Lung (tissue), 12 donors: ENCODE results near the gene ZNF506. TPM values are rescaled to one million over a fixed set of nuclear protein-coding genes. Genes with fewer than 3 reads are reported as not detected.
"Not testable (repeated sequence)": the region's sequence is repeated elsewhere in the genome, so short reads cannot be mapped to it uniquely, and the experiment has no call there.

Experiments used
- ATAC-seq: fragments of 200-7000 bp; cut with Tn5 transposase; one replicate; pipeline ENCODE4 v1.9.1; 2020; ENCODE audit warnings: moderate number of reproducible peaks; ENCODE audit not compliant: insufficient read depth, low FRiP score
- DNase-seq, 3 donors: peaks; one replicate each; pipeline ENCODE4 v3.0.0-alpha.2; 2013 to 2017
- H3K27ac ChIP-seq, 2 donors: one replicate each; pipeline ENCODE4 v1.5.1; 2013; ENCODE audit warnings: mild to moderate bottlenecking in 2 of 2, moderate library complexity in 2 of 2, control low read depth in 1 of 2, inconsistent platforms in 1 of 2, low read depth in 1 of 2, low read length in 1 of 2
- H3K27me3 ChIP-seq, 3 donors: one replicate each; pipeline ENCODE4 v1.5.1; 2013; ENCODE audit warnings: low read length in 2 of 3; ENCODE audit not compliant: control insufficient read depth in 3 of 3, insufficient read depth in 3 of 3
- H3K36me3 ChIP-seq, 4 donors: one replicate each; pipeline ENCODE4 v1.5.1; 2013; ENCODE audit warnings: low read length in 4 of 4, mild to moderate bottlenecking in 1 of 4, moderate library complexity in 1 of 4; ENCODE audit not compliant: control insufficient read depth in 4 of 4, insufficient read depth in 4 of 4
- H3K4me1 ChIP-seq, 5 donors: one replicate each; pipeline ENCODE4 v1.5.1; 2013; ENCODE audit warnings: low read length in 5 of 5, mild to moderate bottlenecking in 2 of 5, moderate library complexity in 1 of 5; ENCODE audit not compliant: control insufficient read depth in 5 of 5, insufficient read depth in 5 of 5
- H3K4me3 ChIP-seq: one replicate; pipeline ENCODE4 v1.5.1; 2013; ENCODE audit warnings: mild to moderate bottlenecking, control low read depth, moderate library complexity
- H3K9ac ChIP-seq, 2 donors: one replicate each; pipeline ENCODE4 v1.5.1; 2013; ENCODE audit warnings: low read length in 2 of 2, control low read depth in 1 of 2; ENCODE audit not compliant: insufficient read depth in 1 of 2
- H3K9me3 ChIP-seq, 4 donors: one replicate each; pipeline ENCODE4 v1.5.1; 2013; ENCODE audit warnings: low read length in 3 of 4, mild to moderate bottlenecking in 1 of 4, moderate library complexity in 1 of 4; ENCODE audit not compliant: control insufficient read depth in 4 of 4, insufficient read depth in 3 of 4
- WGBS, 2 donors: extraction: QIAGEN DNeasy Blood & Tissue Kit; methylation state at CpG; one replicate each; pipeline ENCODE4 v1.1.7; 2013; 5-methylcytosine and 5-hydroxymethylcytosine counted together
- polyA plus RNA-seq, 2 donors: library from polyadenylated mRNA; stranded (reverse); fragments of 200-250 nt; gene quantifications; one replicate each; pipeline ENCODE4 v1.2.1, GENCODE V29; 2013
- total RNA-seq, 2 donors: library from RNA; depleted of rRNA in 1 of 2; stranded (reverse); fragments of >200 nt in 1 of 2; gene quantifications; one replicate each; pipeline ENCODE4 v1.2.1, GENCODE V29; 2014 to 2021
- TF ChIP-seq, protein P1 (sequence below): IDR thresholded peaks from 2 replicates; pipeline ENCODE4 v1.5.1; 2012; ENCODE audit warnings: mild to moderate bottlenecking; ENCODE audit errors: control extremely low read depth, extremely low read depth
- donor health status: control.
- donor health status: control.
- donor health status: Bipolar disorder and iron deficiency.
- donor health status: healthy.
- donor health status: DM: yes; HTN: yes; CAD: no.

ZNF506 gene
- total and polyA plus RNA-seq, 4 donors = 4.6 to 59.4 (median 12.1) TPM

DNA sequence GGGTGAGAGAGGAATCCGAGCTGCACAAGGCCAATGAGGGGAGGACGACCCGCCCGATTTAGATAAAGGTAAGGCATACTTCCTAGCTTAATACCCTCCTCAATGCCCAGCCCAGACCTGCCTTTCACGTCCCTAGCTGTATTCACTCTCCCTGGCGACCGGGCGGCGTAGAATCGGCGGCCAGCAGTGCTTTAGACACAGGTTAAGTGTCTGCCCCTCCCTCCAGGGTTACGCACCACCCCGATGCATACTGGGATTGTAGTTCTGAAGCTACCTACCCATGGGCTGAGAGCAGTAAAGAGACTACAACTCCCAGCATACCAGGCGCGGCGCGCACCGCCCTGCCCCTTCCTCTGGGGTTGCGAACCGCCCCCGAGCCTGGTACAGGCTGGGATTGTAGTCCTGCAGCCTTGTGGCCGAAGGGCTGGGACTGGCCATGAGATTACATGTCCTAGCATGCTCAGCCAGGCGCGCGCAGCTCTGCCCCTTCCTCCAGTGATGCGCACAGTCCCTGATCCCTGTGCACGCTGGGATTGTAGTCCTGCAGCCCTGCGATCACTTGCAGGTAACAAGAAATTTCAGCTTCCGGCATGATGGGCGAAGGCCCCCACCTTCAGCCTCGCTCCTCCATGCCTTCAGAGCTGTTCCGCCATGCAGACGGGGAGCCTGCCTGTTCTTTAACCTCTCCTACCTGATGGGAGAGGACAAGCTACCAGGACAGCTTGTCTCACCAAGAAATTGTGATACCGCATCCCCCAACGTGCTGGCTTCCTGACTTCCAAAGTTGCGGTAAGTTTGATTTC lies 45.1 kb downstream of the ZNF506 start:
- WGBS, 2 donors = 0 to 1% methylated on average over 36 of the region's 36 CpGs
- TF ChIP-seq, protein P1, sequence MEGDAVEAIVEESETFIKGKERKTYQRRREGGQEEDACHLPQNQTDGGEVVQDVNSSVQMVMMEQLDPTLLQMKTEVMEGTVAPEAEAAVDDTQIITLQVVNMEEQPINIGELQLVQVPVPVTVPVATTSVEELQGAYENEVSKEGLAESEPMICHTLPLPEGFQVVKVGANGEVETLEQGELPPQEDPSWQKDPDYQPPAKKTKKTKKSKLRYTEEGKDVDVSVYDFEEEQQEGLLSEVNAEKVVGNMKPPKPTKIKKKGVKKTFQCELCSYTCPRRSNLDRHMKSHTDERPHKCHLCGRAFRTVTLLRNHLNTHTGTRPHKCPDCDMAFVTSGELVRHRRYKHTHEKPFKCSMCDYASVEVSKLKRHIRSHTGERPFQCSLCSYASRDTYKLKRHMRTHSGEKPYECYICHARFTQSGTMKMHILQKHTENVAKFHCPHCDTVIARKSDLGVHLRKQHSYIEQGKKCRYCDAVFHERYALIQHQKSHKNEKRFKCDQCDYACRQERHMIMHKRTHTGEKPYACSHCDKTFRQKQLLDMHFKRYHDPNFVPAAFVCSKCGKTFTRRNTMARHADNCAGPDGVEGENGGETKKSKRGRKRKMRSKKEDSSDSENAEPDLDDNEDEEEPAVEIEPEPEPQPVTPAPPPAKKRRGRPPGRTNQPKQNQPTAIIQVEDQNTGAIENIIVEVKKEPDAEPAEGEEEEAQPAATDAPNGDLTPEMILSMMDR = no peak
- Histone ChIP-seq H3K9me3 (peaks cover 0 to 2% (median 0%) of the 10 kb centered on the region in 4 donors), H3K27me3 (no peaks in the 10 kb centered on the region), H3K27ac (peak overlapping the region; percentile 66 to 73), H3K4me3 (peak overlapping the region; percentile 75), H3K36me3 (no peaks in the 10 kb centered on the region), H3K9ac (peak overlapping the region; percentile 89 to 95), H3K4me1 (peaks cover 0 to 18% (median 7%) of the 10 kb centered on the region in 5 donors)
- DNase-seq (peak; percentile 98 to 99 (median 98)), ATAC-seq (peak; percentile 100)

DNA sequence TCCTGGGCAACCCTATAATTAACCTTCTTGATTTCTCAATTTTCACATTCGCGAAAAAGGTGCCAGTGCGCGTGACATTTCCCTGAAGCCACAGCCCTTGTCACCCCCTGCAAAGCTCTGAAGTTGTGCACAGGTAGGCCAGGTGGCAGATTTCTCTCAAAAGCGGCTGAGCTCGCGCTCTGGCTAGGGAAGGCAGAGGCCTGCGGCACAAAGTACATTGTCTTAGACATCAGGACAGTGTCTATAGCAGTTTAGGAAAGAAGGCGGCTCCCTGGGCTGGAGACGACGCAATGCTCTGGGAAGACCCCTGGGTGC lies 45.7 kb downstream of the ZNF506 start:
- H3K9ac ChIP-seq = peak overlapping the region; percentile 89 to 95
- TF ChIP-seq, protein P1 = no peak
- no peaks in the 10 kb centered on the region for H3K27me3 ChIP-seq
- H3K9me3 ChIP-seq = no peaks in the 10 kb centered on the region
- H3K4me1 ChIP-seq = peaks cover 0 to 18% (median 7%) of the 10 kb centered on the region in 5 donors
- H3K27ac ChIP-seq = peak overlapping the region; percentile 66 to 73
- H3K4me3 ChIP-seq = peak overlapping the region; percentile 53
- no peak for DNase-seq
- 1 to 2% methylated on average over 11 of the region's 11 CpGs for WGBS, 2 donors
- peak; percentile 1 for ATAC-seq
- H3K36me3 ChIP-seq = no peaks in the 10 kb centered on the region

DNA sequence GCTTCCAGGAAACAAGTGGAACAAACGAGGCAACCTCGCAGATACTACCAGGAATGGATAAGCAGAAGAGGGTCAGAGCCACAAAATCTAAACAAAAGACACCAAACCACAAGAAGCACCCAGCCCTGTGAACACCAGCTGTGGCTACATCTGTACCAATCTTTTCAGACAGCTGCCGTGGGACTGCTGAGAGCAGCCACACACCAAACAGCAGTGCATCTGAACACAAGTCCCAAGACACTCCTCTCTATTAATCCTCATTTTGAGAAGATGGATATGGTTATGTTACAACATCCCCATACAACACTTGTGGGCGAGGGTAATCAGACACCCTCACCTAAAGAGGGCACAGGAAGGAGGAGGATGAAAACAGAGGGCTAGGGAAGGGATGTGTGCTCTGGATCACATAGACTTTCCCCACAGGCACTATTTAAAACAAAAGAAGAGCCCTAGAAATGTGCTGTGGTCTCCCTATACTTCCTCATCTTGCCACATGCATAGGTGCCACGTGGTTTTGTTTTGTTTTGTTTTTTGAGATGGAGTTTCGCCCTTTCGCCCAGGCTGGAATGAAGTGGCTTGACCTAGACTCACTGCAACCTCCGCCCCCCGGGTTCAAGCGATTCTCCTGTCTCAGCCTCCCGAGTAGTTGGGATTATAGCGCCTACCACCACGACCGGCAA lies 47.1 kb downstream of the ZNF506 start:
- no peaks in the 10 kb centered on the region for H3K27me3 ChIP-seq
- ATAC-seq = no peak
- DNase-seq = no peak
- 82 to 88% methylated on average over 14 of the region's 14 CpGs for WGBS, 2 donors
- no peak overlapping the region for H3K4me3 ChIP-seq
- no peak overlapping the region for H3K9ac ChIP-seq
- TF ChIP-seq, protein P1 = no peak
- H3K4me1 ChIP-seq = peaks cover 0 to 18% (median 7%) of the 10 kb centered on the region in 5 donors
- no peak overlapping the region for H3K27ac ChIP-seq
- H3K9me3 ChIP-seq = no peaks in the 10 kb centered on the region
- no peaks in the 10 kb centered on the region for H3K36me3 ChIP-seq

DNA sequence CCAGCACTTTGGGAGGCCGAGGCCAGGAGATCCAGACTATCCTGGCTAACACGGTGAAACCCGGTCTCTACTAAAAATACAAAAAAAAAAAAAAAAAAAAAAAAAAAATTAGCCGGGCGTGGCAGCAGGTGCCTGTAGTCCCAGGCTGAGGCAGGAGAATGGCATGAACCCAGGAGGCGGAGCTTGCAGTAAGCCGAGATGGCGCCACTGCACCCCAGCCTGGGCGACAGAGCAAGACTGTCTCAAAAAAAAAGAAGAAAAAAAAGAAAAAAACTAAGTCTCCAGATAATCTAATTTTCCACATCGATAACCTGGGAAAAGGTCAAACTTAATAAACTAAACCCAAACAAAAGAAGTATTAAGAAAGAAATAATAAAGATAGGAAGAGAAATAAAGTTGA lies 49.6 kb downstream of the ZNF506 start:
- not testable (repeated sequence) for H3K4me1 ChIP-seq, H3K4me3 ChIP-seq, DNase-seq, ATAC-seq, H3K36me3 ChIP-seq, H3K27me3 ChIP-seq, H3K27ac ChIP-seq, H3K9ac ChIP-seq, H3K9me3 ChIP-seq
- WGBS, 2 donors = 88 to 96% methylated on average over 10 of the region's 10 CpGs

DNA sequence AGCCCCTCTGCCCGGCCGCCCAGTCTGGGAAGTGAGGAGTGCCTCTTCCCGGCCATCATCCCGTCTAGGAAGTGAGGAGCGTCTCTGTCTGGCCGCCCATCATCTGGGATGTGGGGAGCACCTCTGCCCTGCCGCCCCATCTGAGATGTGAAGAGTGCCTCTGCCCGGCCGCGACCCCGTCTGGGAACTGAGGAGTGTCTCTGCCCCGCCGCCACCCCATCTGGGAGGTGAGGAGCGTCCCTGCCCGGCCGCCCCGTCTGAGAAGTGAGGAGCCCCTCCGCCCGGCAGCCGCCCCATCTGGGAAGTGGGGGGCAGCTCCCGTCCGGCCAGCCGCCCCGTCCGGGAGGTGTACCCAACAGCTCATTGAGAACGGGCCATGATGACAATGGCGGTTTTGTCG lies 51.6 kb downstream of the ZNF506 start:
- H3K4me1 ChIP-seq, H3K9ac ChIP-seq, H3K27ac ChIP-seq, H3K27me3 ChIP-seq, H3K9me3 ChIP-seq, H3K36me3 ChIP-seq, H3K4me3 ChIP-seq, ATAC-seq, DNase-seq: not testable (repeated sequence)
- WGBS, 2 donors = 95 to 97% methylated on average over 15 to 28 of the region's 28 CpGs
